ENCODE data around the gene VDAC1. TPM values are rescaled to one million over a fixed set of nuclear protein-coding genes. Genes with fewer than 3 reads are reported as not detected.

The VDAC1 gene
- total and polyA plus RNA-seq, 2 donors (not counting 1 experiment from before 2014, with no cell fraction given), result 27.8 to 60.7 TPM

DNA sequence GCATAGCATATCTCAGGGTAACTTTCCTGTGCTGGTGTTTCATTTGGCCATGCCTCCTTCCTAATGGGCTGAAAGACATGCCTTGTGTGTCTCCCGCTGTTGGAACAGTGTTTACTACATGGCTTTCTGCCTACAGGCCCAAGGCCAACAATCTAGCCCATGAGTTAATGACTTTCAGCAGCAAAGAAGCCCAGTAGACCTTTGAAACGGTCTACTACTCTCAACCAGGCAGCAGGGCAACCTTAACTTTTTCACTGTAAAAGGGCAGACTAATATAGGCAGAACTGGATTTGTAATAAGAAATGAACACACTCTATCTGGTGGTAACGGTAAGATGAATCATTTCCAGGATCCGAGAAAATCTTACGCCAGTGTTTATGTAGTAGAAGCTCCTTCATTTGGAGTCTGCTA, 57.3 kb downstream of the VDAC1 start:
- intact Hi-C loops (cut with micrococcal nuclease), result no loop called here
- H3K4me3 ChIP-seq (ENCODE audit: control extremely low read depth in 1 of 5, extremely low read depth in 1 of 5, insufficient read depth in 1 of 5, low read depth in 2 of 5, low read length in 4 of 5), result no peak overlapping the region

DNA sequence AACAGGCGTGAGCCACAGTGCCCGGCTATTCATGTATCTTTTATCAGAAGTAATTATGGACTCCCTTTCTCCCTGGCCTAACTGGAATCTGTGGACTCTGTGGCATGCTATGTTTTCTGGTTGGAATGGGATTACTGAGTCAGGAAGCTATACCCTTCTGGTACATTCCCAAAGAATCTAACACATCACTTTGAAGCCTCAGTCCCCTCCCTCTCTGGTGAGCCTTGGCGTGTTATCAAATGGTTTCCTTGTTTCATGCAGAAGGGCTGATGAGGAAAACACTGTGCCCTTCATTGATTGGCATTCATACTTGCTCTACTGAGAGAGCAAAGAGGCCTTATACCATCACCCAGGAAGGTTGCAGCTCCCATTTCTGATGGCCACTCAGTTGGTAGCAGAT, 59.2 kb downstream of the VDAC1 start:
- no peaks in the 10 kb centered on the region for H3K36me3 ChIP-seq (replicated peaks in 1 of 2; ENCODE audit: control extremely low read depth in 1 of 2, control insufficient read depth in 1 of 2, extremely low read depth in 1 of 2, insufficient read depth in 2 of 2, low read length in 1 of 2)
- H3K27ac ChIP-seq (ENCODE audit: low read length in 2 of 2), result no peak overlapping the region
- H3K27me3 ChIP-seq (replicated peaks in 1 of 4; ENCODE audit: control extremely low read depth in 1 of 4, control insufficient read depth in 3 of 4, insufficient read depth in 4 of 4, low read length in 3 of 4), result no peaks in the 10 kb centered on the region
- no peak overlapping the region for H3K4me2 ChIP-seq (replicated peaks; ENCODE audit: low read depth, low read length, poor library complexity, severe bottlenecking)
- ChIA-PET CTCF (interaction anchor here (0.8 to 5.1 kb wide), 21 partner anchors 9 to 835 kb away, joined by 3 to 87 read pairs (median 7); no protein-coding TSS in a partner anchor), POLR2A (interaction anchor here (0.7 kb wide), 1 partner anchor 522 kb away, joined by 7 read pairs; no protein-coding TSS in a partner anchor)
- H2AFZ ChIP-seq (ENCODE audit: insufficient read depth, low read depth, low read length, poor library complexity, severe bottlenecking), result no peak overlapping the region
- H3K4me1 Mint-ChIP-seq, result peaks cover 29% of the 10 kb centered on the region
- ATAC-seq (ENCODE audit: low read depth) (no peak), DNase-seq (no peak)
- H4K20me1 ChIP-seq (ENCODE audit: control insufficient read depth, insufficient read depth, low read length, poor library complexity, severe bottlenecking), result no peaks in the 10 kb centered on the region
- peaks cover 20 to 38% of the 10 kb centered on the region in 2 donors for H3K4me1 ChIP-seq (ENCODE audit: control insufficient read depth in 2 of 2, insufficient read depth in 2 of 2, low read length in 2 of 2)
- no peaks in the 10 kb centered on the region for H3K27me3 Mint-ChIP-seq
- WGBS (ENCODE audit: insufficient coverage), result 100% methylated on average over 1 of the region's 3 CpGs
- H3K9ac ChIP-seq (ENCODE audit: low read length), result no peak overlapping the region
- no peak overlapping the region for H3K4me3 Mint-ChIP-seq
- TF ChIP-seq, protein P1, sequence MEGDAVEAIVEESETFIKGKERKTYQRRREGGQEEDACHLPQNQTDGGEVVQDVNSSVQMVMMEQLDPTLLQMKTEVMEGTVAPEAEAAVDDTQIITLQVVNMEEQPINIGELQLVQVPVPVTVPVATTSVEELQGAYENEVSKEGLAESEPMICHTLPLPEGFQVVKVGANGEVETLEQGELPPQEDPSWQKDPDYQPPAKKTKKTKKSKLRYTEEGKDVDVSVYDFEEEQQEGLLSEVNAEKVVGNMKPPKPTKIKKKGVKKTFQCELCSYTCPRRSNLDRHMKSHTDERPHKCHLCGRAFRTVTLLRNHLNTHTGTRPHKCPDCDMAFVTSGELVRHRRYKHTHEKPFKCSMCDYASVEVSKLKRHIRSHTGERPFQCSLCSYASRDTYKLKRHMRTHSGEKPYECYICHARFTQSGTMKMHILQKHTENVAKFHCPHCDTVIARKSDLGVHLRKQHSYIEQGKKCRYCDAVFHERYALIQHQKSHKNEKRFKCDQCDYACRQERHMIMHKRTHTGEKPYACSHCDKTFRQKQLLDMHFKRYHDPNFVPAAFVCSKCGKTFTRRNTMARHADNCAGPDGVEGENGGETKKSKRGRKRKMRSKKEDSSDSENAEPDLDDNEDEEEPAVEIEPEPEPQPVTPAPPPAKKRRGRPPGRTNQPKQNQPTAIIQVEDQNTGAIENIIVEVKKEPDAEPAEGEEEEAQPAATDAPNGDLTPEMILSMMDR (IDR thresholded peaks at IDR 0.05), result no peak
- TF ChIP-seq EZH2 (IDR thresholded peaks at IDR 0.05; ENCODE audit: borderline replicate concordance, insufficient read depth, low read depth, low read length, poor library complexity, severe bottlenecking), result no peak
- H3K27ac Mint-ChIP-seq, result no peak overlapping the region
- intact Hi-C loops (cut with micrococcal nuclease), result no loop called here
- H3K79me2 ChIP-seq (ENCODE audit: control insufficient read depth, insufficient read depth, low read length), result no peaks in the 10 kb centered on the region
- no peaks in the 10 kb centered on the region for H3K9me3 Mint-ChIP-seq (ENCODE audit: insufficient read depth)
- no peak overlapping the region for H3K4me3 ChIP-seq (ENCODE audit: control extremely low read depth in 1 of 5, extremely low read depth in 1 of 5, insufficient read depth in 1 of 5, low read depth in 2 of 5, low read length in 4 of 5)
- H3K9me3 ChIP-seq (ENCODE audit: control extremely low read depth in 1 of 3, control insufficient read depth in 2 of 3, insufficient read depth in 1 of 3, low read length in 2 of 3), result no peaks in the 10 kb centered on the region

More for the DNA sequence above, 57.3 kb downstream of the VDAC1 start:
- no peaks in the 10 kb centered on the region for H4K20me1 ChIP-seq (ENCODE audit: control insufficient read depth, insufficient read depth, low read length, poor library complexity, severe bottlenecking)
- Mint-ChIP-seq H3K27ac (no peak overlapping the region), H3K4me1 (peaks cover 16% of the 10 kb centered on the region), H3K4me3 (no peak overlapping the region), H3K27me3 (no peaks in the 10 kb centered on the region), H3K9me3 (ENCODE audit: insufficient read depth) (no peaks in the 10 kb centered on the region)
- WGBS (ENCODE audit: insufficient coverage), result 100% methylated on average over 1 of the region's 5 CpGs
- no peaks in the 10 kb centered on the region for H3K9me3 ChIP-seq (ENCODE audit: control extremely low read depth in 1 of 3, control insufficient read depth in 2 of 3, insufficient read depth in 1 of 3, low read length in 2 of 3)
- POLR2A ChIA-PET, result interaction anchor here (0.5 to 1.2 kb wide), 3 partner anchors 11 to 22 kb away, joined by 3 to 8 read pairs (median 4); no protein-coding TSS in a partner anchor
- no peak for ATAC-seq (ENCODE audit: low read depth)
- CTCF ChIA-PET, result interaction anchor here (0.7 to 5.1 kb wide), 6 partner anchors 12 to 837 kb away, joined by 3 to 62 read pairs (median 4); no protein-coding TSS in a partner anchor
- no peak for TF ChIP-seq EZH2 (IDR thresholded peaks at IDR 0.05; ENCODE audit: borderline replicate concordance, insufficient read depth, low read depth, low read length, poor library complexity, severe bottlenecking)
- TF ChIP-seq, protein P1 (IDR thresholded peaks at IDR 0.05), result no peak
- no peaks in the 10 kb centered on the region for H3K79me2 ChIP-seq (ENCODE audit: control insufficient read depth, insufficient read depth, low read length)
- no peak overlapping the region for H3K9ac ChIP-seq (ENCODE audit: low read length)
- H2AFZ ChIP-seq (ENCODE audit: insufficient read depth, low read depth, low read length, poor library complexity, severe bottlenecking), result no peak overlapping the region
- H3K27ac ChIP-seq (ENCODE audit: low read length in 2 of 2), result no peak overlapping the region
- H3K4me2 ChIP-seq (replicated peaks; ENCODE audit: low read depth, low read length, poor library complexity, severe bottlenecking), result no peak overlapping the region
- DNase-seq, result no peak
- no peaks in the 10 kb centered on the region for H3K27me3 ChIP-seq (replicated peaks in 1 of 4; ENCODE audit: control extremely low read depth in 1 of 4, control insufficient read depth in 3 of 4, insufficient read depth in 4 of 4, low read length in 3 of 4)
- H3K4me1 ChIP-seq (ENCODE audit: control insufficient read depth in 2 of 2, insufficient read depth in 2 of 2, low read length in 2 of 2), result peaks cover 7 to 20% of the 10 kb centered on the region in 2 donors
- H3K36me3 ChIP-seq (replicated peaks in 1 of 2; ENCODE audit: control extremely low read depth in 1 of 2, control insufficient read depth in 1 of 2, extremely low read depth in 1 of 2, insufficient read depth in 2 of 2, low read length in 1 of 2), result no peaks in the 10 kb centered on the region
